ENCODE measurements around the gene YIF1B. TPM values are rescaled to one million over a fixed set of nuclear protein-coding genes. Genes with fewer than 3 reads are reported as not detected.

Gene YIF1B
- total and polyA plus RNA-seq, 2 experiments from 2014 or later: 61.5 to 140 TPM

- Histone ChIP-seq H3K27ac (peak overlapping the region; percentile 97), H3K36me3 (no peaks in the 10 kb centered on the region), H3K4me1 (ENCODE audit: low read depth) (peaks cover 39% of the 10 kb centered on the region), H3K4me3 (no peak overlapping the region), H3K9me3 (ENCODE audit: low read depth) (no peaks in the 10 kb centered on the region), H3K27me3 (no peaks in the 10 kb centered on the region)
- TF ChIP-seq CTCF (IDR thresholded peaks at IDR 0.05; ENCODE audit: low read depth, low read length): no peak
- DNase-seq (ENCODE audit: low read depth in 1 of 2, low spot score in 1 of 2): peak in 1 of 2 donors; percentile 56
These were observed 38.2 kb downstream of the YIF1B start for GRCh38 chr19:38277549-38277948.

- H3K27ac ChIP-seq: peak overlapping the region; percentile 97
- no peak for TF ChIP-seq CTCF (IDR thresholded peaks at IDR 0.05; ENCODE audit: low read depth, low read length)
- peaks cover 34% of the 10 kb centered on the region for H3K4me1 ChIP-seq (ENCODE audit: low read depth)
- no peaks in the 10 kb centered on the region for H3K36me3 ChIP-seq
- DNase-seq (ENCODE audit: low read depth in 1 of 2, low spot score in 1 of 2): no peak
- H3K4me3 ChIP-seq: no peak overlapping the region
- H3K9me3 ChIP-seq (ENCODE audit: low read depth): no peaks in the 10 kb centered on the region
- H3K27me3 ChIP-seq: no peaks in the 10 kb centered on the region
These were observed 38.7 kb downstream of the YIF1B start for GRCh38 chr19:38276942-38277517.

GRCh38 chr19:38274739-38275138, 41.0 kb downstream of the YIF1B start:
- Histone ChIP-seq H3K27ac (peak overlapping the region; percentile 69), H3K4me1 (ENCODE audit: low read depth) (peaks cover 34% of the 10 kb centered on the region)

GRCh38 chr19:38273499-38273898, 42.2 kb downstream of the YIF1B start:
- Histone ChIP-seq H3K4me1 (ENCODE audit: low read depth) (peaks cover 32% of the 10 kb centered on the region), H3K27ac (peak overlapping the region; percentile 26), H3K4me3 (no peak overlapping the region), H3K9me3 (ENCODE audit: low read depth) (no peaks in the 10 kb centered on the region), H3K27me3 (no peaks in the 10 kb centered on the region), H3K36me3 (no peaks in the 10 kb centered on the region)
- TF ChIP-seq CTCF (IDR thresholded peaks at IDR 0.05; ENCODE audit: low read depth, low read length): no peak
- no peak for DNase-seq (ENCODE audit: low read depth in 1 of 2, low spot score in 1 of 2)

More at GRCh38 chr19:38274739-38275138, 41.0 kb downstream of the YIF1B start:
- Histone ChIP-seq H3K4me3 (no peak overlapping the region), H3K9me3 (ENCODE audit: low read depth) (no peaks in the 10 kb centered on the region), H3K36me3 (no peaks in the 10 kb centered on the region), H3K27me3 (no peaks in the 10 kb centered on the region)
- peak in 1 of 2 donors; percentile 8 for DNase-seq (ENCODE audit: low read depth in 1 of 2, low spot score in 1 of 2)
- TF ChIP-seq CTCF (IDR thresholded peaks at IDR 0.05; ENCODE audit: low read depth, low read length): no peak

GRCh38 chr19:38270587-38271167, 45.1 kb downstream of the YIF1B start:
- DNase-seq (ENCODE audit: low read depth in 1 of 2, low spot score in 1 of 2): no peak
- Histone ChIP-seq H3K36me3 (no peaks in the 10 kb centered on the region), H3K27ac (peak overlapping the region; percentile 67), H3K4me3 (no peak overlapping the region), H3K27me3 (no peaks in the 10 kb centered on the region), H3K4me1 (ENCODE audit: low read depth) (peaks cover 40% of the 10 kb centered on the region), H3K9me3 (ENCODE audit: low read depth) (no peaks in the 10 kb centered on the region)
- no peak for TF ChIP-seq CTCF (IDR thresholded peaks at IDR 0.05; ENCODE audit: low read depth, low read length)

Measured in cardiac muscle cell (in vitro differentiated cells and primary cell).